NCI-H446 treated with DMSO at 0.1 percent for 48 hours (cell line): Measurements from ENCODE around the gene FAXDC2.
"Not testable (repeated sequence)": the region's sequence is repeated elsewhere in the genome, so short reads cannot be mapped to it uniquely, and the experiment has no call there.

ENCODE experiments used
- DNase-seq: peaks from one replicate; lab custom pipeline; 2025; lab: John Stamatoyannopoulos, UW

FAXDC2 gene

DNA sequence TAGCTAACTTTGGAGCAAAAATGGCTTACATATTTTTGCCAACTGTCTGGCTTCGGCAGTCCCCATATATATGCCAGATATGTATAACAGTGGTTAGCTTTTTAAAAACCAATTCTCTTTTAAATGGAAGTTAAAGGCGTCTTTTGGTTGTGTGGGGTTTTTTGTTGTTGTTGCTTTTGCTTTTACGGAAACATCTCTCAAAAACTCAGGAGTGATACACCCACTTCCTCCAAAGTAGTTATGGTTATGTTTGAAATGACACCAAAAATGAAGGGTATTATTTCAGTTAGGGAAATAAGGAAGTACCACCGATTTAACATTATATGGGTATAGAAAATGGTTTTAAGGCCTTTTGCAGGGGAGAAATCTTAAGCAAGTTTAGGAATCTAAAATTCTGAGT lies 10.4 kb upstream of the FAXDC2 start:
- no peak for DNase-seq

DNA sequence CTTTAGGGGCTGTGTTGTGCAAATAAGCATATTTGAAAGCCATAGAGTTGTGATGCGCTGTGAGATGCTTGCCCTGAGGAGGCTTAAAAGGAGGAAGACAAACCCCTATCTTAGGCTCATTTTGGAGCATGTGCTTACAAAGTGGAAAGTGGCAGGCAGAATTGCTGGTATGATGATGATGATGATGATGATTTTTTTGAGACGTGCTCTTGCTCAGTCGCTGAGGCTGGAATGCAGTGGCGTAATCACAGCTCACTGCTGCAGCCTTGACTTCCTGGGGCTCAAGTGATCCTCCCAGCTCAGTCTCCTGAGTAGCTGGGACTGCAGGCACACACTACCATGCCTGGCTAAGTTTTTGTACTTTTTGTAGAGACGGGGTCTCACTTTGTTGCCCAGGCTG lies 9.7 kb upstream of the FAXDC2 start:
- DNase-seq: no peak

DNA sequence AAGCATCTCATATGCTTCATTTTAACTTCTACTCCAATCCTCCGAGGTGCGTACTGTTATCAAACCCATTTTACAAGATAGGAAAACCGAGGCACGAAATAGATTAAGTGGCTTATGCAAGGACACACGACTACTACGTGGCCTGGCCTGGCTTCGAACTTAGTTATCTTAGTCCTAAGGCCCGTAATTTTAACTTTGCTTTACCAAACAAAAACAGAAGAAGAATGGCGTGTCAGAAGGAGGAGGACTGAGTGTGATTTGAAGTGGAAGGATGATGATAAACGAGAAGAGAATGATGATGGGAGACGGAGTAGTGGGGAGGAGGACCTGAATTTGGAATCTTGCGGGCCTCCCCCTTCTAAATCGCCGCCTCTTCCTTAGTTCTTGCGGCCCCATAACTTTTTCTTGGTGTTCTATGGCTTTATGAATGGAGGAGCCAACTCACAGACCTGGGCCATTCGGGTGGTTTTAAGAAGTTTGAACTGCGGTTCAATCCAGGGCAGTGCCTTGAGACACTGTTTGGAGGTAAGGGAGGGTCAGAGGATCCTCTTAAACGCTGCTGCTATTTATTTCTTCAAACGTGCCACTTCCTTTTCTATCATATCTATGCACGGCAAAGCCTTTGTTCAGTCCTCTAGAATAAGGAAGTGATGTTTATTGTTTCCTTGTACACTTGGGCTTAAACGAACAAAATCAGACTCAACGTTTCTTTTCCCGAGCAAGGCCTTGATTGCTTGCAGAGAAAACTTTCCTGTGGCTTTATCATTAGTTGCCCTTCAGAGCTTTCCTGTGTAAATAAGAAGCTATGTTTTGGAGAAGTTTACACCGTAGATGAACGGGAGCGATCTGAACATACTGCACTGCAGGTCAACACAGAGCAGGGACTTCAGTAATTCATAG lies 8.8 kb upstream of the FAXDC2 start:
- no peak for DNase-seq

DNA sequence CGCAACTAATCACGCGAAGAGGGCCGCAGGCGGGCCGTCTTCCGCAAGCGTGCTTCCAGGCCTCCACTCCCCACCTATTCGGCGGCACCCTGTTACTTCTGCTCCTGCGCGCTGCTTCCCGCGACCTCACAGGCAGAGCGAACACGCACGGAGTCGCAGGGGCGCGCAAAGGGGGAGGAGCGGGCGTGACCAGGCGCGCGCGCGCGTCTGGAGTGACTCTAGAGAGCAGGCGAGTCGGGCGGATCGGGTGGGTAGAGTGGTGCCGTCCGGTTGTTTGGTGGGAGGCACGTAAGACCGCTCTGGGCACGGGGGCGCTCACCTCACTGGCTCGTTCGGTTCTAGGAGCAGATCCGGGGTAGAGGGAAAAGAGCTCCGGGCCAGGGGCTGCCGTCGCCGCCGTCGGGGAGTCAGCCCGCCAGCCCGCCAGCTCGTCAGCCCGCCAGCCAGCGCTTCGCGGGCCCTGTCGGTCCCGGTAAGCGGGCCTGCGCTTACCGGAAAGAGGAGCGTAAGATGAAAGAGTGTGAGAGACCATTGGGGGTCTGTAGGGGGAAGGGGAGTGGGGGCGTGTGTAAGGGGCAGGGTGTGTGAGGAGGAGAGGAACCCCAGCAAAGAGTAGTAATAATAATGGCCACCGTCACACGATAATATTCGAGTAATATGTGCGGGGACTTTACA lies 8.0 kb upstream of the FAXDC2 start, which contains the start of gene CNOT8:
Gene CNOT8 (plus strand): TSS at position 331 of the 675 bp plus-strand sequence. CDS start 4,652 bp downstream, outside the sequence.
- DNase-seq: peak; percentile 94

DNA sequence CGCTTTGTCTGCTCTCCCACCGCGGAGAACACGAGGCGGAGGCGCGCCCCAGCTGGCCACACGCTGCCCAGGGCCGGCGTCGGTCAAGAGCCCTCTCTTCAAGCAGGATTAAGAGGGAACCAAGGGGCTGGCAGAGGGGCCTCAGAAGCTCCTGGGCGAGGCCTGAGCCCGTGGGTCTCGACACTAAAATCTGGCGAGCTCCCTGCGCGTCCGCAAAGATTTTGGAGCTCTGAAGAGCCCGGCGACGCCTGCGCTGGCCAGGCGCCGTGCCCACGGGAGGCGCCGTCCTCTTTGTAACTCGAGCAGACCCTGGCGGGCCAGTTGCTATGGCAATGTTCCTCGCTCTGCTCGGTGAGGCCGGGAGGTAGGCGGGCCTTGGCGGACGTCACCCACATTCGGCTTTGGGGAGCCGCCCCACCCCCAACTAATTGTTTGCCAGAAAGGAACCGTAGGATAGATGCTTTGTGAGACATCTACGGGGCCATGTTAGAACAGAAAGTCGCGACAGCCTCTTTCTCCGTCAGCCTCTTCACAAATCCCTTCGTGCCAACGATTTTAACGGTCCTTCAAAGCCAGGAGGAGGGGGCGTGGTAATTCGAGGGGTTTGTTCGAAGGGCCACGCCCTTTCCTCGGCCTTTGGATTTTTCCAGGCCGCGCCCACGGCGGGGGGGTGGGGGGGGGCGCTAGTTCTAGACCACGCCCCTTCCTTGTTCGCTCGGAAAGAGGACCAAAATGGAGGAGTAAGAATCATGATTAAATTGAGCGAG lies 7.3 kb upstream of the FAXDC2 start:
- DNase-seq: peak; percentile 94

DNA sequence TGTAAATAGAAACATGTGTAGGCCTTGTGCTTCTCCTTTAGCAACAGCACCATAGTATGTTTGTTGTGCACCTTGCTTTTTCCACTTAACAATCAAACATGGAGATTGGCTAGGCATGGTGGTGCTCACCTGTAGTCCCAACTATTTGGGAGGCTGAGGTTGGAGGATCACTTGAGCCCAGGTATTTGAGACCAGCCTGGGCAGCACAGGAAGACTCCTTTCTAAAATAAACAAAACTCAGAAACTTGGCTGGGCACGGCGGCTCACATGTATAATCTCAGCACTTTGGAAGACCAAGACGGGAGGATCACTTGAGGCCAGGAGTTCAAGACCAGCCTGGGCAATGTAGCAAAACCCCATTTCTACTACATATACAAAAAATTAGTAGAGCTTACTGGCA lies 948 bp upstream of the FAXDC2 start:
- no peak for DNase-seq

DNA sequence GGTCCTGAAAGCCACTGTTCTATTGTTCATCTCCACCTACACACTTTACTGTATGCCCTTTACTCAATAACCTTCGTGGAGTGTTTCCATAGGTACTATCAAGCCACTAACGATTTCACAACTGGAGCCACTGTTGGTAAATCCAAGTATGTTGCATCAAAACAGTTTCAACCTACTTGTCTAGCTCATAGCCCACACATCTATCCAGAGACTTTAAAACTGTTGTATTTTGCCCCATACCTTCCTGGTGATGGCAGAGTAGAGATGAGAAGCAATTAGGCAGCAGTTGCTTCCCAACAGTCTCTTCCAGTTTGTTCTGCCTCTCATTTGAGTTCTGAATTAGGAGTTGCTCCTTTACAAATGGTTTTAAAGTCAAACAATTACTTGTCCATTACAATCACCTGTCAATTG lies 607 bp downstream of the FAXDC2 start:
- no peak for DNase-seq

DNA sequence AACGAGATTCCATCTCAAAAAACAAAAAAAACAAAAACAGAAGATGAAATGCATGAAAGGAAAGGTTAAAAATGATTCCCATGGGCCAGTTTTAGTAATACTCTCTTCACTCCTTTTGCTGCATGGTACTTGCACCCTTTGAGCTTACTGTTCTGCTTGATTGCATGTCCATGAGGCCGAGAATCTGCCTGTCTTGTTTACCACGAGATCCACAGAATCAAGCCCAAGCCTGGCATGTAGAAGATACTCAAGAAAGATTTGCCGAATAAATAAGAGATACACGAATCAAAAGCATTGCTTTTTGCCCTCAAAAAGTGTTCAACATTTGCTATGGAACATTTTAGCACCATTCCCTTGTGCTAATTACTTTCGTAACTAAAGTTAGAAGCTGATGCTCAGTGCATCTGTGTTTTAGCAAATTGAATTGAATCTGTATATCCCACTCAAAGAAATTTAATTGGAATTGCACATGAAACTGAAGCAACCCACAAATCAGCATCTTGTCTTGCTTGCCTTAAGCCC lies 1.1 kb downstream of the FAXDC2 start:
- no peak for DNase-seq

DNA sequence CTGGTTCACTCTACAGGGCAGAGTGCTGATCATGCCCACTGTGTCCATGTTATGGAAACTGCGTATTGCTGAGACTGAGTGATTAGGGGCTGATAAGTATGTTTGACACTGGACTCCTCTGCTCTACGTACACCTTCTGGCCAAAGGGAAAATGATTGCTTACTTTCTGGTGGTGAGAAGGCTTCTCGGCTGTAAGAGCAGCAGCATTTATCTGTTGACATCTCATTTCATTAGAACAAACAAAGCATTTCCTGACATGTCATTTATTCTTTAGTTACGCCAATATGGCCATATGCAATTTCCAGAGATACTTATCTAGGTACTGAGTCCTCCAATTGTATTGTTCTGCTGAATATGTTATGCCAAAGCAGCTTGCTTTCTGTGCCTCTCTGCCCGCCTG lies 5.6 kb downstream of the FAXDC2 start:
- no peak for DNase-seq

DNA sequence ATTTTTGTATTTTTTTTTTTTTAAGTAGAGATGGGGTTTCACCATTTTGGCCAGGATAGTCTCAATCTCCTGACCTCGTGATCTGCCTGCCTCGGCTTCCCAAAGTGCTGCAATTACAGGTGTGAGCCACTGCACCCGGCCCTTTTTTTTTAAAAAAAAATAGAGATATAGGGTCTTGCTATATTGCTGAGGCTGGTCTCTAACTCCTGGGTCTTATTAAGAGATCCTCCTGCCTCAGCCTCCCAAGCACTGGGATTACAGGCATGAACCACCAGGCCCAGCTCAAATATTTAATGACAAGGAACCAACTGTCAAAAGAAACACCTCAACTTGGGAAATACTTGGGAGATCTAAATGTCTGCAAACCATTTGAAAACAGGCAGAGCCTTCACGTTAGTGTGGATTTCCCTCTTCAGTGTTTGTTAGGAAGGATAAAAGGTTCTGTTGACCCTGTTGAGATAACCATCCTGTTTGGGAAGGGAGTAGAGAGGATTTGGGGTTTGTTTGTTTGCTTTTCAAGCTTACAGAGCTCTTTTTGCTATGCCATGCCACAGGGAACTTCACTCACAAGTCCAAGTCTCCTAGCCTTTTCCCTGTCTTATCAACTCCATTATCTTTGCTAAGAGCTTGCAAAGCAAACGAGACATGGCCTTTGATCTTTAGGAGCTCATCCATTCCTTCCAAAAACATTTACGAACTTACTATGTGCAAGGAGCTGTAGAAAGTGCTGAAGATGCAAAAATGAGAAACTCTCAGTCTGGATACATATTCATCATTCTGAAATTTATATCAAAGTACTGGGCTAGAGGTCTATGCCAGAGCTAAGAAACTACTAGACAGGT lies 7.5 kb downstream of the FAXDC2 start:
- no peak for DNase-seq

DNA sequence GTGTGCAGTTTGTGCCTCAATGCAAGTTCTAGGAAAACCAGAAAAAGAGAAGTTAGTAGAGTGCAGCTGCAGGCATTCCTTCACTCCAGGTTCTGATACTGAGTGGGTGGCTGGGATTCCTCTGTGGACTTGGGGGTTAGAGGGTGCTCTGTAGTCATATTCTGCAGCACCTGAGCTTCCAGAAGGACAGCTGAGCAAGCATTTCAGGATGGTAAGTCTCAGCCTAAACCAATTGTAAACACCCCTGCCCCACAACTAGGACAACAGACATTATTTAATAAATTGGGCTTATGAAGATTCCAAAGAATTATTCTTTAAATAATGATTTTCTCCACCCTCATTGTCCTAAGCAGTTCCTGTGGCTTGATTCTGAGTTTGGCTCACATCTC lies 9.1 kb downstream of the FAXDC2 start:
- no peak for DNase-seq

DNA sequence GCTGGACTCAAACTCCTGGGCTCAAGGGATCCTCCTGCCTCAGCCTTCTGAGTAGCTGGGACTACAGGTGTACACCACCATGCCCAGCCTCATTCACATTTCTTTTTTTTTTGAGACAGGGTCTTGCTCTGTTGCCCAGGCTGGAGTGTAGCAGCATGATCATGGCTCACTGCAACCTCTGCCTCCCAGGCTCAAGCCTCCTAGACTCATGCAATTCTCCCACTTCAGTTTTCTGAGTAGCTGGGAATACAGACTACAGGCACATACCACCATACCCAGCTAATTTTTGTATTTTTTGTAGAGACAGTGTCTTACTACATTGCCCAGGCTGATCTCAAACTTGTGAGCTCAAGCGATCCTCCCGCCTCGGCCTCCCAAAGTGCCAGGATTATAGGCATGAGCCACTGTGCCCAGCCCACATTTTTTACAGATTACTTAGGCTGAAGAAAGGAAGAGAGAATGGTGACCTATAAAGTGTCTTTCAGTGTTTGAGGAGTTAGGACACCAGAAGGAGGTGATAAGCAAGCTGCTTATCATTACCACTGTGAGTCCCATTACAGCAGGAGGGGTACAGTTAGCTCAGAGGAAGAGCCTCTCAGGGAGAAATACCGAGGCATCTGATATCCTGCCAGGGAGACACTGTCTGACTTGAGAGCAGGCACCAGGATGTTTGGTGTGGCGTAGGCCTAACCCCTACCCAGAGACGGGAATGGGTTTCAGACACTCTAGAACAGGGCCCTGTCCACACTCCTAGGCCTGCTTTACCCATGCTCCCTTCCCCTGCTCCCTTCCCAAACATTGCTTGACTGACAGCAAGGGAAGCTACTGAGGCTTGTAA lies 9.7 kb downstream of the FAXDC2 start:
- no peak for DNase-seq

DNA sequence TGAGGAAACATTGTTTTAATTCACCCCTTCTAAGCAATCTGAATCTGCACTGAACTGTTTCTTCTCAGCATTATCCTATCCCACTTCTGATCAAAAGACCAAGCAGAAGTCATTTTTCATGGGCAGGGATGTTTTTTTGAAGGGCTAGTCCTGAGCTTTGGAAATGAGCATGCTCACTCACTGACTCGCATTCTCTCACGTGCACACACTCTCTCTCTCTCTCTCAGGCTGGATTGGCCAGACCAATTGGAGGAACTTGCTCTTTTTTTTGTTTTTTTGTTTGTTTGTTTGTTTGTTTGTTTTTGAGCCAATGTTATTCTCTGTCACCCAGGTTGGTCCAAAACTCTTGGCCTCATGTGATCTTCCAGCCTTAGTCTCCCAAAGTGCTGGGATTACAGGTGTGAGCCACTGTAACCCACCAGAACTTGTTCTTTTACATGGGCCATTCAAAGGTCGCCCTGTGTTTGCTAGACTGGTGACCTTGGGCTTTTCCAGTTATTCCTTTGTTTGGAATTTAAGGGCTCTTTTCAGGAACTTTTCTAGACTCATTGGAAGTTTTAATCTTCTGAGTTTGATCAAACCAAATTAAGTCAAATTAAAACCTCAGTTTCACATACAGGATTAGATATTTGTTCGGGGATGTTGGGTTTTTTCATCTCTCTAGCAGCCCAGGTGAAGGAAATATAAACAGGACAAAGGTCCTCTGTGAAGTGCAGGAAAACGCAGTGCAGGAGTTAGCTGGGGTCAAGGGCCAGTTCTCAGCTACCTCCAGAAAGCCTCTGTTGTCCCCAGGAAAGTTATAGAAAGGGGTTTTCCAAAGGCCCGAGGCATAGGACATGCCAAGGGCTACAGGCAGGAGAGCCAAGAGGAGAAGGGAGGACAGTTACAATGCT lies 13.1 kb downstream of the FAXDC2 start:
- DNase-seq: no peak

DNA sequence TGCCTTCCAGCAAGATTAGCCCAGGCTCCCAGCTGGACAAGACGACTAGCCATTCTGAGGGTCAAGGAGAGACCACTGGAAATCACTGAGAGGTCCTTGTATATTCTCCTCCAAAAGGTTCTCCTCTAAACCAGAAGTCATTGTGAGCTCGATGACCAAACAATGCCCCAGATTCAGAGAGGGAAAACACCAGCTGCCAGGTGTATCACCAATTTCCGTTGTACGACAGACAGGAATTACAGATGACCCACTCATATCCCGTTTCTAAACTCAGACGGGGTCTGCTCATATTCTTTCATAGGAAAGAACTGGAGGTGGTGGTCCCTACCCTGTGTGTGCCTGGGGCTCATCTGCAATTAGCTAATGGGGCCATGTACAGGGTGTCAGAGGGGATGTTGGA lies 14.2 kb downstream of the FAXDC2 start:
- no peak for DNase-seq

DNA sequence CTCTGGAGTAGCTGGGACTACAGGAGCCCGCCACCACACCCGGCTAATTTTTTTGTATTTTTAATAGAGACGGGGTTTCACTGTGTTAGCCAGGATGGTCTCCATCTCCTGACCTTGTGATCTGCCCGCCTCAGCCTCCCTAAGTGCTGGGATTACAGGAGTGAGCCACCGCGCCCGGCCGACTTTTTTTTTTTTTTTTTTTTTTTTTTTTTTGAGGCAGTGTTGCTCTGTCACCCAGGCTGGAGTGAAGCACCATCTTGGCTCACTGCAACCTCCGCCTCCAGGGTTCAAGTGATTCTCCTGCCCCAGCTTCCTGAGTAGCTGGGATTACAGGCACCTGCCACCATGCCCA lies 14.7 kb downstream of the FAXDC2 start:
- not testable (repeated sequence) for DNase-seq

DNA sequence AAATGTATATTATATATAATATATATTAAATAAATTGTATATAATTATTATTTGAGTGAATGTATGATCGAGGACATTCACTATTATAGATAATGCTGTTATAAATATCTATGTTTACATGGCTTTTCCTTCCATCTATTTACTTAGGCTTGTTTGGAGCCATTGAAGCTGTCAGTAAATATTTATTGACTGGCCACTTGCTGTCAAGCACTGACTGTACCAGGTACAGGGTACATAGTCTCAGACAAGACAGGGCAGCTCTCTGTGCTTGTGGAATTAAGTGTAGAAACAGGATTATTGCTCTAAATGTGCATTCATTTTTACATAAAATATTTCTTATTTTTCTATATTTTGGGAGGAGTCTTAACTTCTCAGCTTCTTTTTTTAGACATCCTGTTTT lies 16.4 kb downstream of the FAXDC2 start:
- DNase-seq: no peak

DNA sequence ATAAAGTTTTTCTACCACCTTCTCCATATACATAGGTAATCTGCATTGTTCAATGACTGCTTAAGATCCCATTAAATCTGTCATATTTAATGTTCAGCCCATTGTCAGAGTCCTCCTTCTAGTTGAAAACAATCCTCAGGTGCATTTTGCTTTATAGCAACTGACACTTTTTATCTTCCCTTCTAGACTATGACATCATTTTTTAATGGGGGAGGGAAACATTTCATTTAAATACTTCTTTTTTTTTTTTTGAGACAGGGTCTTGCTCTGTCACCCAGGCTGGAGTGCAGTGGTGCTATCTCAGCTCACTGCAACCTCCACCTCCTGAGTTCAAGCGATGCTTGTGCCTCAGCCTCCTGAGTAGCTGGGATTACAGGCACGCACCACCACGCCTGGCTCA lies 17.6 kb downstream of the FAXDC2 start:
- DNase-seq: not testable (repeated sequence)

DNA sequence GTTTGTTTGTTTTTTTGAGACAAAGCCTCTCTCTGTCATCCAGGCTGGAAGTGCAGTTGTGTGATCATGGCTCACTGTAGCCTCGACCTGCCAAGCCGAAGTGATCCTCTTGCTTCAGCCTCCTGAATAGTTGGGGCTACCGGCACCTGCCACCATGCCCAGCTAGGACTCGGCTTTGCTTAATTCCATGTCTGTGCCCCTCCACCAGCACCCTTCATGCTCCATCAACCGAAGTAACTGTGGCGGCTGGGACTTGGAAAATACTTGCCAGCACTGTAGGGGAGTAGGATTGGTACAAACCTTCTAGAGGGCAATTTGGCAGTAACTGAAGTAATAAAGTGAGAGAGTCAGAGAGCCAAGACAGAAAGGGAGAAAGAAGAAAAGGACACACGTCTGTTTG lies 19.0 kb downstream of the FAXDC2 start:
- no peak for DNase-seq

DNA sequence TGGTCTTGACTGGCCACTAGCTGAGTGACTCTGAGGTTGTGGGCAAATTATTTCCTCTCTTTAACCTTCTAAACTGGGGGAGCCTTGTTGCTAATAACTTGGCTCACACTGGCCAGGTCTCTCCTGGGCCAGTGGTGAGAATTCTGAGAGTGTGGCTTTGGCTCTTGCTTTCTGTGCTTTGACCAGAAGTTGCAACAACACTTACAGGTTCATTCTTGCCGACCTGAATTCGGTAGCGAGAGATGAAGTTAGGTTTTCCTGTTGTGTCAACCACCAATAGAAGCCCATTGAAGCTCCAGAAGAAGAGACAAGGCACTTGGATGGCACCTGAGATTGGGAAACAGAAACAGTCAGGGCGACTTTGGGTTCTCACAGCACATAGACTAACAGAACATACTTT lies 19.8 kb downstream of the FAXDC2 start:
- no peak for DNase-seq

DNA sequence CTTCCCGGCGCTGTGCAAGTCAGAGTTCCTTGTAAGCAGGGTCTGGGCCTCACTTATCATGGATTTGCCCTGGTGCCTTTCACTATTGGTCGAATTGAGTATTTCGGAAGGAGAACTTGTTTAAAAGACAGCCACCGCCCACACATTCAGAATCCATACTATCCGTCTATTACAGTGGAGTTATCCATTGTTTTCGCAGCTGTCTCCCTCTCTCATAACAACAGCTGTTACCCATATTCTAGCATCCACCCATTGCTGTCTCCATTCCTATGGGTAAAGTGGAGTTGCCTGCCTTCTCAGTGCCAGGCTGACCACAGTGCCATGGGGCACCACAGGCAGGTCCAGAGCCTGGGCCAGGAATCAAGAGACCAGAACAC lies 20.2 kb downstream of the FAXDC2 start:
- DNase-seq: no peak
